ENCODE data around the gene ADGRG4. TPM values are rescaled to one million over a fixed set of nuclear protein-coding genes. Genes with fewer than 3 reads are reported as not detected.

The ADGRG4 gene
- total and polyA plus RNA-seq, 2 of the 8 experiments (the other 6 are each of a cell fraction or from before 2014, with no cell fraction given): not detected

DNA sequence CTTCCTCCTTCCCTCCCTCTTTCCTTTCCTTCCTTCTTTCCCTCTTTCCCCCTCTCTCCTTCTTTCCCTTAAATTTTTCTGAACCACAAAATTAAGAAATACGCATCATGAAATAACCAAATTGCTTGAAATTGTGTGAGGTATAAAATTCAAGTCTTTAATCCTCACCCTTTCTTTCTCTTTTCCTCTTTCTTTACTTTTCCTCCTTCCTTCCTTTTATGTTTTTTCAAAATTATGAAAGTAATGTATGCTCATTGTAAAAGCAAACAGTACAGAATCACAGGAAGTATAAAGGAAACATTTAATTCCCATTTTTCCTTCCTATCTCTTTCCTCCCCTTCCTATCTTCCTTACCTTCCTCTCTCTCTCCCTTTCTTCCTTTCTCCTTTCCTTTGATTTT lies 5.4 kb downstream of the ADGRG4 start (continued):
- no peak for TF ChIP-seq CTBP2 (IDR thresholded peaks at IDR 0.05; ENCODE audit: borderline replicate concordance, insufficient read depth, insufficient read length, low read length)
- no peak for TF ChIP-seq SP4 (IDR thresholded peaks at IDR 0.05; ENCODE audit: low read length)
